B cell (primary cell): ENCODE measurements around the gene GASK1A. TPM values are rescaled to one million over a fixed set of nuclear protein-coding genes. Genes with fewer than 3 reads are reported as not detected.

Experiments used
- ATAC-seq: fragments of 200-7000 bp; cut with Tn5 transposase; one replicate; pipeline ENCODE4 v1.10.0; 2021; ENCODE audit warnings: low read depth, mild to moderate bottlenecking, moderate number of reproducible peaks, moderate library complexity
- CTCF ChIA-PET: fragments of 350-600 bp; sonication (Branson Sonifier 250); formaldehyde crosslinking; loops from one replicate; lab custom pipeline; 2021; ENCODE audit warnings: antibody characterized with exemption, inconsistent platforms; lab: Charles Lee
- POLR2A ChIA-PET: fragments of 350-600 bp; sonication (Branson Sonifier 250); formaldehyde crosslinking; loops from one replicate; lab custom pipeline; 2021; ENCODE audit warnings: antibody characterized with exemption; lab: Charles Lee
- DNase-seq: peaks from one replicate; pipeline ENCODE4 v3.0.0; 2013
- H2AFZ ChIP-seq: 2 replicates; pipeline ENCODE4 v1.6.1; 2012; ENCODE audit warnings: mild to moderate bottlenecking, low read depth, low read length; ENCODE audit not compliant: insufficient read depth, poor library complexity, severe bottlenecking
- H3K27ac ChIP-seq, 2 donors: 1 replicate in 1 of 2; 2 replicates in 1 of 2; pipeline ENCODE4 v1.5.1; 2012 to 2013; ENCODE audit warnings: low read length in 2 of 2, mild to moderate bottlenecking in 2 of 2, moderate library complexity in 1 of 2
- H3K27me3 ChIP-seq, 4 experiments: fragments of 200-600 bp in 1 of 4; sonication (generic) in 1 of 4; replicated peaks in 1 of 4; 1 replicate in 2 of 4; 2 replicates in 2 of 4; pipeline versions ENCODE4 v1.6.1 to v1.7.0; 2013 to 2016; ENCODE audit warnings: low read length in 3 of 4, mild to moderate bottlenecking in 2 of 4, mixed read lengths in 1 of 4, moderate library complexity in 1 of 4; ENCODE audit not compliant: insufficient read depth in 4 of 4, control insufficient read depth in 3 of 4; ENCODE audit errors: control extremely low read depth in 1 of 4
- H3K36me3 ChIP-seq, 2 experiments: replicated peaks in 1 of 2; 1 replicate in 1 of 2; 2 replicates in 1 of 2; pipeline versions ENCODE4 v1.6.1 to v1.7.1; 2013; ENCODE audit warnings: low read length in 1 of 2; ENCODE audit not compliant: insufficient read depth in 2 of 2, control insufficient read depth in 1 of 2; ENCODE audit errors: control extremely low read depth in 1 of 2, extremely low read depth in 1 of 2
- H3K4me1 ChIP-seq, 2 donors: fragments of 200-600 bp in 1 of 2; sonication (generic) in 1 of 2; 1 replicate in 1 of 2; 2 replicates in 1 of 2; pipeline versions ENCODE4 v1.5.1 to v1.6.1; 2013 to 2017; ENCODE audit warnings: low read length in 2 of 2; ENCODE audit not compliant: control insufficient read depth in 2 of 2, insufficient read depth in 2 of 2
- H3K4me2 ChIP-seq: replicated peaks from 2 replicates; pipeline ENCODE3; 2012; ENCODE audit warnings: mild to moderate bottlenecking, low read depth, low read length; ENCODE audit not compliant: poor library complexity, severe bottlenecking
- H3K4me3 ChIP-seq, 5 experiments: fragments of 200-600 bp in 1 of 5; sonication (generic) in 1 of 5; 1 replicate in 3 of 5; 2 replicates in 2 of 5; pipeline versions ENCODE4 v1.5.1 to v1.7.0; 2011 to 2016; ENCODE audit warnings: low read length in 4 of 5, mild to moderate bottlenecking in 4 of 5, low read depth in 2 of 5, control low read depth in 1 of 5, moderate library complexity in 1 of 5; ENCODE audit not compliant: insufficient read depth in 1 of 5; ENCODE audit errors: control extremely low read depth in 1 of 5, extremely low read depth in 1 of 5
- H3K79me2 ChIP-seq: fragments of 200-600 bp; sonication (generic); one replicate; pipeline ENCODE4 v1.6.0; 2016; ENCODE audit warnings: low read length; ENCODE audit not compliant: control insufficient read depth, insufficient read depth
- H3K9ac ChIP-seq: fragments of 200-600 bp; sonication (generic); 2 replicates; pipeline ENCODE4 v1.6.1; 2017; ENCODE audit warnings: mild to moderate bottlenecking, low read length, moderate library complexity
- H3K9me3 ChIP-seq, 3 donors: one replicate each; pipeline versions ENCODE4 v1.6.1 to v1.7.1; 2013; ENCODE audit warnings: low read length in 2 of 3; ENCODE audit not compliant: control insufficient read depth in 2 of 3, insufficient read depth in 1 of 3; ENCODE audit errors: control extremely low read depth in 1 of 3
- H4K20me1 ChIP-seq: 2 replicates; pipeline ENCODE4 v1.6.0; 2012; ENCODE audit warnings: mild to moderate bottlenecking, low read length; ENCODE audit not compliant: insufficient read depth, control insufficient read depth, poor library complexity, severe bottlenecking
- H3K27ac Mint-ChIP-seq: one replicate; pipeline ENCODE4 v1.8.0; 2021; ENCODE audit warnings: mixed read lengths
- H3K27me3 Mint-ChIP-seq: one replicate; pipeline ENCODE4 v1.8.0; 2021; ENCODE audit warnings: mixed read lengths
- H3K4me1 Mint-ChIP-seq: one replicate; pipeline ENCODE4 v1.8.0; 2021; ENCODE audit warnings: mixed read lengths
- H3K4me3 Mint-ChIP-seq: one replicate; pipeline ENCODE4 v1.8.0; 2021; ENCODE audit warnings: mixed read lengths
- H3K9me3 Mint-ChIP-seq: one replicate; pipeline ENCODE4 v1.8.0; 2022; ENCODE audit warnings: mixed read lengths; ENCODE audit not compliant: insufficient read depth
- EZH2 ChIP-seq: IDR thresholded peaks from 2 replicates; pipeline ENCODE4 v1.6.1; 2012; ENCODE audit warnings: borderline replicate concordance, low read depth, mild to moderate bottlenecking, moderate library complexity, low read length; ENCODE audit not compliant: insufficient read depth, poor library complexity, severe bottlenecking
- WGBS: methylation state at CpG from one replicate; pipeline ENCODE4 v1.1.5; 2013; ENCODE audit warnings: missing lambda C conversion rate; ENCODE audit not compliant: insufficient coverage; 5-methylcytosine and 5-hydroxymethylcytosine counted together
- intact Hi-C: fragments of 100-400 bp; cut with micrococcal nuclease; formaldehyde crosslinking; loops from one replicate; pipeline ENCODE4 v1.10.0; 2022
- polyA plus RNA-seq: library from polyadenylated mRNA; depleted of rRNA; stranded (reverse); fragments of >200 nt; gene quantifications from 2 replicates; pipeline ENCODE4 v1.2.3, GENCODE V29; 2012
- total RNA-seq, 2 donors: library from RNA; stranded (reverse); fragments of 120-200 nt in 1 of 2; gene quantifications; 1 replicate in 1 of 2; 2 replicates in 1 of 2; pipeline versions ENCODE4 v1.2.3 to v1.2.4, GENCODE V29; 2013 to 2022
- TF ChIP-seq, protein P1 (sequence below): fragments of 200-600 bp; IDR thresholded peaks from one replicate; pipeline ENCODE4 v1.8.0; 2022; ENCODE audit warnings: antibody characterized with exemption, mild to moderate bottlenecking

GASK1A gene
- total and polyA plus RNA-seq, 2 donors (not counting 1 experiment from before 2014, with no cell fraction given): not detected

DNA sequence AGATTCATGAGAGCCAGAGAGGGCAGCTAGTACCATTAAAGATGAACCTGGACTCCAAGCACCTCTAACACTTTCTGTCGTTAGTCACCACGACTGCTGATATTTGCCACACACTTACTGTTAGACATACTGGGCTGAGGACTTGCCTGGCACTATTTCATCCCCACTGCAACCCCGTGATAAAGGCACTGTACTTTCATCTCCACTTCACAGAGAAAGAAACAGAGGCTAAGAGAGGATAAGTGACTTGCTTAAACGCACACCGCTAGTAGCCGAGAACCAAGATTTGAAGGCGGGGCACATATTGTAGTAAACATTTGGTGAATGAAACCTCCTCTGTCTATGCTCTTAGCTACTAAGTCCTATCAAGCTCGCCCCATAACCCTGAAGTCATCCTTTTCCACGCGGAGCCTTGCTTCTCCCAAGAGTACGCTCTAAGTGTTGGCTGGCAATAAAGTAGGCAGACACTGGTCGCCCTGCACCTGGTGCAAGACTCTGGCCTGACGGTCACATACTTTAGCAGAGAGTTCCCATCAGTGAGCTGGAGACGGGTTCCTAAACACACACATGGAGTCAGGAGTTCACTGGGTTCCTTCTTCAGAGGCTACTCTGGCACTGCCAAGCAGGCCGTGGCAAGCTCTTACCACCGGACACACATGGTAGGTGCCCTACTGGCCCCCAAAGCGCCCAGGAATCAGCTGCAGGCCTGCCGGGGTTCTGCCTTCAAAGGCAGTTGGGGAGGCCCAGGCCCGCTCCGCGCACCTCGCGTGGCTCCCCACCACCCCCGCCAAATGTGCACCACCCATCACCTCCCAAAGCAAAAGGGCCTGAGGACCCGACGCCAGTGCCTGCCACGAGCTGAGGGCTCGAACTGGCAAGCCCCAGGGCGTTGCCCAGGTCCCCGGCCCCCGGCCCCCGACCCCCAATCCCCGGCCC lies 125.8 kb downstream of the GASK1A start:
- intact Hi-C loops: loop anchor here (5.0 to 10.0 kb wide), 4 partner anchors 520 to 1232 kb away; partner anchors contain the start of genes ABHD5, ANO10, SEC22C and TCAIM
- Histone ChIP-seq H3K79me2 (peaks cover 3% of the 10 kb centered on the region), H3K9ac (peak overlapping the region; percentile 84), H3K27ac (no peak overlapping the region), H3K4me2 (peak overlapping the region; percentile 94), H3K36me3 (no peaks in the 10 kb centered on the region), H2AFZ (peak overlapping the region; percentile 97), H3K27me3 (no peaks in the 10 kb centered on the region), H3K4me3 (peak overlapping the region in 3 of 5 experiments; percentile 71 to 79 (median 72)), H3K4me1 (peaks cover 9 to 14% of the 10 kb centered on the region in 2 donors), H4K20me1 (no peaks in the 10 kb centered on the region), H3K9me3 (no peaks in the 10 kb centered on the region)
- peak overlapping the region; percentile 87 for H3K4me3 Mint-ChIP-seq
- H3K9me3 Mint-ChIP-seq: no peaks in the 10 kb centered on the region
- peak; percentile 40 for DNase-seq
- no peak overlapping the region for H3K27ac Mint-ChIP-seq
- no peaks in the 10 kb centered on the region for H3K27me3 Mint-ChIP-seq
- 93% methylated on average over 13 of the region's 33 CpGs for WGBS
- TF ChIP-seq, protein P1, sequence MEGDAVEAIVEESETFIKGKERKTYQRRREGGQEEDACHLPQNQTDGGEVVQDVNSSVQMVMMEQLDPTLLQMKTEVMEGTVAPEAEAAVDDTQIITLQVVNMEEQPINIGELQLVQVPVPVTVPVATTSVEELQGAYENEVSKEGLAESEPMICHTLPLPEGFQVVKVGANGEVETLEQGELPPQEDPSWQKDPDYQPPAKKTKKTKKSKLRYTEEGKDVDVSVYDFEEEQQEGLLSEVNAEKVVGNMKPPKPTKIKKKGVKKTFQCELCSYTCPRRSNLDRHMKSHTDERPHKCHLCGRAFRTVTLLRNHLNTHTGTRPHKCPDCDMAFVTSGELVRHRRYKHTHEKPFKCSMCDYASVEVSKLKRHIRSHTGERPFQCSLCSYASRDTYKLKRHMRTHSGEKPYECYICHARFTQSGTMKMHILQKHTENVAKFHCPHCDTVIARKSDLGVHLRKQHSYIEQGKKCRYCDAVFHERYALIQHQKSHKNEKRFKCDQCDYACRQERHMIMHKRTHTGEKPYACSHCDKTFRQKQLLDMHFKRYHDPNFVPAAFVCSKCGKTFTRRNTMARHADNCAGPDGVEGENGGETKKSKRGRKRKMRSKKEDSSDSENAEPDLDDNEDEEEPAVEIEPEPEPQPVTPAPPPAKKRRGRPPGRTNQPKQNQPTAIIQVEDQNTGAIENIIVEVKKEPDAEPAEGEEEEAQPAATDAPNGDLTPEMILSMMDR: no peak
- TF ChIP-seq EZH2: no peak
- ChIA-PET POLR2A (no interaction called here), CTCF (no interaction called here)
- no peak for ATAC-seq
- peaks cover 14% of the 10 kb centered on the region for H3K4me1 Mint-ChIP-seq
